Right lobe of liver (tissue), 6 donors: ENCODE results near the gene BACH2. TPM values are rescaled to one million over a fixed set of nuclear protein-coding genes. Genes with fewer than 3 reads are reported as not detected.

Experiments
- ATAC-seq, 4 donors: fragments of 200-7000 bp; cut with Tn5 transposase; one replicate each; pipeline ENCODE4 v1.9.1; 2020; ENCODE audit warnings: mild to moderate bottlenecking in 4 of 4, moderate library complexity in 4 of 4
- DNase-seq, 3 donors: peaks; one replicate each; pipeline ENCODE4 v3.0.0-alpha.2; 2020
- H3K27ac ChIP-seq, 3 donors: fragments of 200-600 bp; one replicate each; pipeline ENCODE4 v1.8.0; 2022
- H3K27me3 ChIP-seq, 2 donors: fragments of 200-600 bp; one replicate each; pipeline ENCODE4 v1.8.0; 2022
- H3K36me3 ChIP-seq, 4 donors: fragments of 200-600 bp; sonication (generic) in 1 of 4; one replicate each; pipeline versions ENCODE4 v1.5.1 to v1.8.0; 2017 to 2022; ENCODE audit warnings: control low read depth in 1 of 4
- H3K4me1 ChIP-seq, 4 donors: fragments of 200-600 bp; sonication (generic) in 1 of 4; one replicate each; pipeline versions ENCODE4 v1.5.1 to v1.8.0; 2017 to 2022; ENCODE audit warnings: control low read depth in 1 of 4
- H3K4me3 ChIP-seq, 3 donors: fragments of 200-600 bp; one replicate each; pipeline ENCODE4 v1.8.0; 2022
- H3K9me3 ChIP-seq, 4 donors: fragments of 200-600 bp; sonication (generic) in 1 of 4; one replicate each; pipeline versions ENCODE4 v1.5.1 to v1.8.0; 2017 to 2022; ENCODE audit warnings: control low read depth in 1 of 4
- POLR2A ChIP-seq: fragments of 450-650 bp; IDR thresholded peaks from one replicate; pipeline ENCODE4 v1.6.1; 2017; ENCODE audit warnings: antibody characterized with exemption, mild to moderate bottlenecking
- WGBS: methylation state at CpG from one replicate; pipeline ENCODE4 v1.1.6; 2018; ENCODE audit warnings: low coverage, low lambda C conversion rate; ENCODE audit not compliant: insufficient coverage; ENCODE audit errors: missing lambda C conversion rate; 5-methylcytosine and 5-hydroxymethylcytosine counted together
- intact Hi-C, 2 donors: fragments of 100-400 bp; cut with DNase I; formaldehyde crosslinking; loops; one replicate each; pipeline versions ENCODE4 v1.11.2 to v1.14.1; 2022
- total RNA-seq, 6 experiments: library from RNA; depleted of rRNA in 2 of 6; stranded (reverse); fragments of >200 nt in 2 of 6; fragmentation: NEBNext Ultra II Directional in 3 of 6; extraction: Animal tissue kit (Norgen Biotek cat#: 25700) in 3 of 6; gene quantifications; one replicate each; pipeline versions ENCODE4 v1.1.0 to v1.2.4, GENCODE V29; 2016 to 2023
- TF ChIP-seq, protein P1 (sequence below), 4 donors: fragments of 200-600 bp in 3 of 4; fragments of 450-650 bp in 1 of 4; IDR thresholded peaks; one replicate each; pipeline versions ENCODE4 v1.5.1 to v1.8.0; 2016 to 2022; ENCODE audit warnings: antibody characterized with exemption in 4 of 4, mild to moderate bottlenecking in 2 of 4
- donor health status: DM: no; HTN: yes; CAD: no.
- donor health status: DM: no; HTN: no; CAD: no.
- donor health status: DM: no; HTN: no; CAD: no.
- donor health status: DM: no; HTN: yes; CAD: no.
- donor health status: DM: no; HTN: yes; CAD: no.

Gene BACH2
- total RNA-seq, 6 experiments from 2014 or later, result 2.6 to 12.6 (median 3.1) TPM

DNA sequence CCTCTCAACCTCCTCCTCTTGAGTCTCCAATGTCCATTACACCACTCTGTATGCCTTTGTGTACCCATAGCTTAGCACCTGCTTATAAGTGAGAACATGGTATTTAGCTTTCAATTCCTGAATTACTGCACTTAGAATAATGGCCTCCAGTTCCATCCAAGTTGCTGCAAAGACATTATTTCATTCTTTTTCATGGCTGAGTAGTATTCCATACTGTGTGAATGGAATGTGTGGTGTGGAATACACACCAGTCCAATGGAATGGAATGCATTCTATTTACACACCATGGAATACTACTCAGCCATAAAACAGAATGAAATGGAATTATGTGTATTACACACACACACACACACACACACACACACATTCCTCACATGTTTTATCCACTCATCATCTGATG lies 116.1 kb downstream of the BACH2 start:
- Histone ChIP-seq H3K27ac (no peak overlapping the region), H3K27me3 (no peaks in the 10 kb centered on the region), H3K9me3 (no peaks in the 10 kb centered on the region), H3K4me1 (peaks cover 0 to 20% (median 4%) of the 10 kb centered on the region in 4 donors), H3K4me3 (no peak overlapping the region), H3K36me3 (no peaks in the 10 kb centered on the region)
- no peak for DNase-seq
- ATAC-seq, result no peak
- intact Hi-C loops, result no loop called here
- no peak for TF ChIP-seq POLR2A
- TF ChIP-seq, protein P1, sequence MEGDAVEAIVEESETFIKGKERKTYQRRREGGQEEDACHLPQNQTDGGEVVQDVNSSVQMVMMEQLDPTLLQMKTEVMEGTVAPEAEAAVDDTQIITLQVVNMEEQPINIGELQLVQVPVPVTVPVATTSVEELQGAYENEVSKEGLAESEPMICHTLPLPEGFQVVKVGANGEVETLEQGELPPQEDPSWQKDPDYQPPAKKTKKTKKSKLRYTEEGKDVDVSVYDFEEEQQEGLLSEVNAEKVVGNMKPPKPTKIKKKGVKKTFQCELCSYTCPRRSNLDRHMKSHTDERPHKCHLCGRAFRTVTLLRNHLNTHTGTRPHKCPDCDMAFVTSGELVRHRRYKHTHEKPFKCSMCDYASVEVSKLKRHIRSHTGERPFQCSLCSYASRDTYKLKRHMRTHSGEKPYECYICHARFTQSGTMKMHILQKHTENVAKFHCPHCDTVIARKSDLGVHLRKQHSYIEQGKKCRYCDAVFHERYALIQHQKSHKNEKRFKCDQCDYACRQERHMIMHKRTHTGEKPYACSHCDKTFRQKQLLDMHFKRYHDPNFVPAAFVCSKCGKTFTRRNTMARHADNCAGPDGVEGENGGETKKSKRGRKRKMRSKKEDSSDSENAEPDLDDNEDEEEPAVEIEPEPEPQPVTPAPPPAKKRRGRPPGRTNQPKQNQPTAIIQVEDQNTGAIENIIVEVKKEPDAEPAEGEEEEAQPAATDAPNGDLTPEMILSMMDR (IDR thresholded peaks at IDR 0.05), result no peak

DNA sequence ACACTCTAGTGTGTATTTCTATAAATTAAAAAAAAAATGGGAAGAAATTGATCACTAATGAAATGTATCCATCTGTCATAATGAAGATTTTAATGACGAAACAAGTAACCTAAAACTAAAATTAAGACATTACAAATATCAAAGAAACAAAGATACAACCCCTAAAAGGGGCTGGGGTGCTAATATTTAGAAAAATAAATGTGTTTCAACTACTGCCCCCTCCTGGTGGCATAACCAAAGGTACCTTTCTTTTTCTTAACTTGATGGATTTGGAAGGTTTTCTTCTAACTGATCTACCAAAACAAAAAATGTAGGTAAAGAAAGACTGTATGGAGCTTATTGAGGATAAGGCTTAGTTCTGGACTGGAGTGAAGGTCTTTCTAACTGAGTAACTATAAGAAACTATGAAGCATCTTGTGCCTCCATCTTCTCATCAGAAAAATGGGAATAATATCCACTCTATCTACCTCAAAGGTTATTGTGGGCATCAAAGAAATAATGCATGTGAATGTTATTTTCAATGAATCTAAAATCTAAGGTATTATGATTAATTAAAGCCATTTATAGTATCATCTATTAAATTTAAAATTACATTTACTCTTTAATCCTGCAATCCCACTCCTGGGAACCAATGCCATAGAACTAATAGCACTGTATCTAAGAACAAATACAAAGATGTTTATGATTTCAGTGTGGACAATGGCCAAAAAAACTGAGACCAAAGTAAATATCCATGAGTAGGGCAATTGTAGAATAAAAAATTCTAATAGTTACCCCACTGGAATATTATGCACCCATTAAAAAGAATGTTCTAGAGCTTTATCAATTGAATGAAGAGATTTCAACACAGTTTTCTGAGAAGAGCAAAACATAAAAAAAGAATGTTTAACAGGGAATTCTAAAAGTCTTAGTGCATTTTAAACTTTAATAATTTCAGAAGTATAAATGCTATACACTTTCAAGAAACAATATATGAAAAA lies 117.2 kb downstream of the BACH2 start:
- TF ChIP-seq, protein P1 (IDR thresholded peaks at IDR 0.05), result peak in 3 of 4 donors; percentile 38 to 51 (median 41)
- TF ChIP-seq POLR2A, result no peak
- no peak for ATAC-seq
- Histone ChIP-seq H3K4me1 (peaks cover 0 to 15% (median 4%) of the 10 kb centered on the region in 4 donors), H3K4me3 (no peak overlapping the region), H3K27ac (no peak overlapping the region), H3K9me3 (no peaks in the 10 kb centered on the region), H3K27me3 (no peaks in the 10 kb centered on the region), H3K36me3 (no peaks in the 10 kb centered on the region)
- DNase-seq, result no peak
- intact Hi-C loops, result no loop called here
- WGBS, result 87% methylated on average over 1 of the region's 1 CpG

DNA sequence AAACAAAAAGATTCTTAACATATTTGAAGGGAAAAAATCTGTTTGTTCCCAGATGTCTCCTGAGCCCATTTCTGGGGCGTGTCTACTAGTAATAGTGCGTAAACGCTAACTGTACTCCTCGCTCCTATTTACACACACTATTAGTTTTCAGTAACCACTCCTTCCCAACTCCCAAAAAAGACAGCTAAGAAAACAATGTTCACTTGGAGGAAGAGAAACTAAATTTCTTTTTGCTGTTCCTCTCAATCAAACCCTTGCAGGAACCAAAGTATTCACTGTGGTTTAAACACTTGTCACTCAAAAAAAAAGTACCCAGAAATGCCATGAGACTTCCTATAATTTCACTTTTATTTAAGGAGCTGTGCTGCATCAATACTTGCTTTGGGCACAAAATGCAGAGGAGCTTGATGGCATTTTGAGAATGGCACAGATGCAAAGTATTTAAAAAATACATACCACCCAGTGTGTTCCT lies 118.2 kb downstream of the BACH2 start:
- Histone ChIP-seq H3K27me3 (no peaks in the 10 kb centered on the region), H3K4me3 (no peak overlapping the region), H3K4me1 (peaks cover 0 to 4% (median 0%) of the 10 kb centered on the region in 4 donors), H3K27ac (no peak overlapping the region), H3K9me3 (no peaks in the 10 kb centered on the region), H3K36me3 (no peaks in the 10 kb centered on the region)
- no peak for TF ChIP-seq POLR2A
- TF ChIP-seq, protein P1 (IDR thresholded peaks at IDR 0.05), result no peak
- ATAC-seq (no peak), DNase-seq (no peak)
- intact Hi-C loops, result no loop called here
- 80% methylated on average over 4 of the region's 4 CpGs for WGBS

DNA sequence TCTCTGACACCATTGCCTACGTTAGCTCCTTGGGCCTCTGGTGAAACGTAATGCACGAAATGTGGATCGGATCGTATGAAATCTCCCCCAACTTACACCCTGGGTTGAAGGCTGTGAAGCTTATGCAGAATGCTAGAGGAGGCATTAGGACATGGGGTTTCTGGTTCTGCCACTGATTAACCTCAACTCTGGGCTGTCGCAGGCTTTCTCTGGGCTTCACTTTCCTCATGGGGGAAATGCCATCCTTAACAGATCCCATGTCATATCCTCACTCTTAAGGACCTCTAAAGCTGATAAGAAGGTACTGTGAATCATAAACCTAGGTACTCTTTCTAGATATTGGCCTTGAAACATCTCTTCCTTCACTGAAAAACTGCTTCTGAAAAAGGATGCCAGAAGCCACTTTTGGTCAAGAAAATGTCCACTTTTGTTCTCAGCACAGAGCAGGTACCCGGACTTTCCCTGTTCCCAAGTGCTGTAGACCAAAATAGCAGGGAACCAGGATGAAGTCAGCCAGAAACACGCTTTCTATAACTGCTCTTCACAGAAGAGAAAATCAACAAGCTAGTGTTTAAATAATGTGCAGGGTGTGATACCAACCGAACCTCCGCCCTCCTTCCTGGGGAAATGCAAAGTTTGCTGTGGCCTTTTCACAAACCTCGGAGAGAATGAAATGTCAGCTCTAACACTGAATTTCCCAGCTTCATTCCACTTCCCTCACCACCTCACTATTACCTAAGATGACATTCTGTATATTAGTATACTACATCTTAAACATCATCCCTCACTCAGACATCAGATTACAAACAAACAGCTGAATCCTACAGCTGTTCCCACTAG lies 118.9 kb downstream of the BACH2 start:
- DNase-seq (no peak), ATAC-seq (no peak)
- H3K9me3 ChIP-seq, result no peaks in the 10 kb centered on the region
- H3K4me3 ChIP-seq, result no peak overlapping the region
- H3K27me3 ChIP-seq, result no peaks in the 10 kb centered on the region
- intact Hi-C loops, result no loop called here
- no peak overlapping the region for H3K27ac ChIP-seq
- no peaks in the 10 kb centered on the region for H3K4me1 ChIP-seq
- WGBS, result 63% methylated on average over 7 of the region's 11 CpGs
- no peaks in the 10 kb centered on the region for H3K36me3 ChIP-seq
- no peak for TF ChIP-seq POLR2A
- TF ChIP-seq, protein P1 (IDR thresholded peaks at IDR 0.05), result no peak
